Astrocyte of the cerebellum (primary cell): ENCODE measurements around the gene OSBPL2.

ENCODE experiments used
- DNase-seq: peaks from one replicate; pipeline ENCODE4 v3.0.0-alpha.2; 2011; ENCODE audit warnings: low read depth
- H3K4me3 ChIP-seq: 2 replicates; pipeline ENCODE4 v1.5.1; 2011; ENCODE audit warnings: mild to moderate bottlenecking, low read depth, low read length, moderate library complexity
- in situ Hi-C: cut with HindIII; loops from 2 replicates; pipeline ENCODE4 v1.10.0; 2017; ENCODE audit warnings: low sequenced_read_pairs
- TF ChIP-seq, protein P1 (sequence below): IDR thresholded peaks from 2 replicates; pipeline ENCODE4 v1.5.1; 2012; ENCODE audit warnings: low read length, low read depth, moderate library complexity, mild to moderate bottlenecking; ENCODE audit errors: missing control alignments

OSBPL2 gene

GRCh38 chr20:62244644-62245108, 6.4 kb downstream of the OSBPL2 start:
- in situ Hi-C loops, result no loop called here
- TF ChIP-seq, protein P1, sequence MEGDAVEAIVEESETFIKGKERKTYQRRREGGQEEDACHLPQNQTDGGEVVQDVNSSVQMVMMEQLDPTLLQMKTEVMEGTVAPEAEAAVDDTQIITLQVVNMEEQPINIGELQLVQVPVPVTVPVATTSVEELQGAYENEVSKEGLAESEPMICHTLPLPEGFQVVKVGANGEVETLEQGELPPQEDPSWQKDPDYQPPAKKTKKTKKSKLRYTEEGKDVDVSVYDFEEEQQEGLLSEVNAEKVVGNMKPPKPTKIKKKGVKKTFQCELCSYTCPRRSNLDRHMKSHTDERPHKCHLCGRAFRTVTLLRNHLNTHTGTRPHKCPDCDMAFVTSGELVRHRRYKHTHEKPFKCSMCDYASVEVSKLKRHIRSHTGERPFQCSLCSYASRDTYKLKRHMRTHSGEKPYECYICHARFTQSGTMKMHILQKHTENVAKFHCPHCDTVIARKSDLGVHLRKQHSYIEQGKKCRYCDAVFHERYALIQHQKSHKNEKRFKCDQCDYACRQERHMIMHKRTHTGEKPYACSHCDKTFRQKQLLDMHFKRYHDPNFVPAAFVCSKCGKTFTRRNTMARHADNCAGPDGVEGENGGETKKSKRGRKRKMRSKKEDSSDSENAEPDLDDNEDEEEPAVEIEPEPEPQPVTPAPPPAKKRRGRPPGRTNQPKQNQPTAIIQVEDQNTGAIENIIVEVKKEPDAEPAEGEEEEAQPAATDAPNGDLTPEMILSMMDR, result no peak
- no peak for DNase-seq
- no peak overlapping the region for H3K4me3 ChIP-seq

DNA sequence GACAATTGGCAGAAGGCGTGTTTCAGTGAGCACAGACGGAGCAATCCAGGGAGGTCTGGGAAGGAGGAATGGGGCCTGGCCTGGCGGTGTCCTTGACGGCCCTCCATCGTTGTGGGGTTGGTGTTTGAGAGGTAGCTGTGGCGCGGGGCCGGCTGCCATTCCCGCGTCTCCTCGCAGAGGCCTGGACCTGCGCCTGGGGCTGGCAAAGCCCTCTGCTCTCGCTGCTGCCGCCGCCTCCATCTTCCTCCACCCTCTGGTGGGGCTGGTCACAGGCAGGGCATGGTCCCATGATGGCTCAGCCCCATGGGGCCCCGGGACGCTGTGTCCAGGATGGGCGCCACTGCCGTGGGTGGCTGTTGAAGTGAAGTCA, 7.6 kb downstream of the OSBPL2 start:
- TF ChIP-seq, protein P1, result no peak
- H3K4me3 ChIP-seq, result no peak overlapping the region
- DNase-seq, result no peak
- in situ Hi-C loops, result no loop called here

GRCh38 chr20:62246431-62246830, 8.1 kb downstream of the OSBPL2 start:
- TF ChIP-seq, protein P1, result no peak
- DNase-seq, result no peak
- in situ Hi-C loops, result no loop called here
- no peak overlapping the region for H3K4me3 ChIP-seq

GRCh38 chr20:62246872-62247652, 8.7 kb downstream of the OSBPL2 start:
- TF ChIP-seq, protein P1, result no peak
- no peak for DNase-seq
- H3K4me3 ChIP-seq, result no peak overlapping the region
- in situ Hi-C loops, result no loop called here

GRCh38 chr20:62248890-62249560, 10.7 kb downstream of the OSBPL2 start:
- no peak overlapping the region for H3K4me3 ChIP-seq
- TF ChIP-seq, protein P1, result no peak
- in situ Hi-C loops, result no loop called here
- no peak for DNase-seq

DNA sequence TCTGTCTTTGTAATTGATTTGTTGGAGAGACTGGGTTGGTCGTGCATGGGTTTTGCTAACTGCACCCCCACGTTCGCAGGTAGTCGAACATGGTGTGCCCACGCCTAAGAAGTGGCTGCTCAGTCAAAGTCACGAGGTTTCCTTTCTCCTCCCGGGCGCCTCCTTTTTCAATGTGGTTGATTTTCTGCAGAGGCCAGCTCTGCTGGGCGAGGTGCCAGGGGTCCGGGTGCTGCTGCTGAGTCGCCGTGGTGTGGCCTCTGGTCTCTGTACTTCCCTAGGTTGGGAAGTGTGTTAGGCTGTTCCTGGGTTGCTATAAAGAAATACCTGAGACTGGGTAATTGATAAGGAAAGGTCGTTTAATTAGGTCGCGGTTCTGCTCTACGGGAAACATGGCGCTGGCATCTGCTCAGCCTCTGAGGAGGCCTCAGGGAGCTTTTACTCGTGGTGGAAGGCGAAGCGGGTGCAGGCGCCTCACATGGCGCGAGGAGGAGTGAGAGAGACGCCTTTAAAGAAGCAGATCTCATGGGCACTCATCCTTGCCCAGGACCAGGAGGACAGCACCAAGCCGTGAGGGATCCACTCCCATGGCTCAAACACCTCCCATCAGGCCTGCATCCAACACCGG, 14.1 kb downstream of the OSBPL2 start:
- H3K4me3 ChIP-seq, result no peak overlapping the region
- in situ Hi-C loops, result no loop called here
- no peak for DNase-seq
- TF ChIP-seq, protein P1, result no peak
